Stromal cell of bone marrow (primary cell): ENCODE results near the gene SLC12A9.

ENCODE experiments used
- DNase-seq: peaks from one replicate; pipeline ENCODE4 v3.0.0-alpha.2; 2012; ENCODE audit warnings: low read depth

Gene SLC12A9

DNA sequence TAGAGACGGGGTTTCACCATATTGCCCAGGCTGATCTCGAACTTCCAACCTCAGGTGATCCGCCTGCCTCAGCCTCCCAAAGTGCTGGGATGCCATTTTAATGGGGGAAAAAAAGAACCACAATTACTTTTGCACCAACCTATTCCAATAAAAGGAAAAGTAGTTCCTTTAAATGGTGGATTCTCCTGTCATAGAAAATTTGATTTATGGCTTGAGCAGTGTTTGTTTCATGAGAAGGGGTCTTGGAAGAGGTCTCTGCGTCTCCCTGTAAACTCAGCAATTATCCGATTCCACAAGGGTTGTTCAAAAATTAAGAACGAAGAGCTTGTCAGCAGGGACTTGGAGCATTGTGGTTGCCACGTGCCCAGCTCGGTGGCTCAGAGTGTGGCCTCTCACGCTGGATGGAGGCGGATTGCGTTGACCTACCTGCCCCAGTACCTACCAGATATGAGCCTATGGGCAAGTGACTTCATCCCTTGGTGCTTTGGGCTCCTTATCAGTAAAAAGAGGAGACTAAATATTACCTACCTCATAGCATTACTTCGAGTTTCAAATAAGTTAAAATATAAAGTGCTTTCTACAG is 11.8 kb downstream of the SLC12A9 start:
- no peak for DNase-seq

DNA sequence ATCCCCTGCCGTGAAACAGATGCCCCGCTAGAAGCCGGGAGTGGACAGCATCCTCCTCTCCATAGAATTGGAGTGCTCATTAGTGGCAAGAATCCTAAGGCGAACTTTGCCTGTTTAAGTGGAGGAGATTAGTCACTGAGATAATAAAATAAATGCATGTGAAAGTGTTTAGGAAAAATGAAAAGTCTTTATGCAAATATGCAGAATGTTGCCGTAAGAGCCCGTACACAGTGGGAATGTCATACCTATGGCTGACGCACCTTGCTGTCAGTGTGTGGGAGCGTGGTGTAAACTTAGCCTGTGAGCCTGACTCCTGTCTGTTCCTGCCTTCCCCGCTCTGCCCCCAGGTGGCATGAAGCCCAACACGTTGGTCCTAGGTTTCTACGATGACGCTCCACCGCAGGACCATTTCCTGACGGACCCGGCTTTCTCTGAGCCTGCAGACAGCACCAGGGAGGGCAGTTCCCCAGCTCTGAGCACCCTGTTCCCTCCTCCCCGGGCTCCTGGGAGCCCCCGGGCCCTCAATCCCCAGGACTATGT is 12.9 kb downstream of the SLC12A9 start:
- no peak for DNase-seq

DNA sequence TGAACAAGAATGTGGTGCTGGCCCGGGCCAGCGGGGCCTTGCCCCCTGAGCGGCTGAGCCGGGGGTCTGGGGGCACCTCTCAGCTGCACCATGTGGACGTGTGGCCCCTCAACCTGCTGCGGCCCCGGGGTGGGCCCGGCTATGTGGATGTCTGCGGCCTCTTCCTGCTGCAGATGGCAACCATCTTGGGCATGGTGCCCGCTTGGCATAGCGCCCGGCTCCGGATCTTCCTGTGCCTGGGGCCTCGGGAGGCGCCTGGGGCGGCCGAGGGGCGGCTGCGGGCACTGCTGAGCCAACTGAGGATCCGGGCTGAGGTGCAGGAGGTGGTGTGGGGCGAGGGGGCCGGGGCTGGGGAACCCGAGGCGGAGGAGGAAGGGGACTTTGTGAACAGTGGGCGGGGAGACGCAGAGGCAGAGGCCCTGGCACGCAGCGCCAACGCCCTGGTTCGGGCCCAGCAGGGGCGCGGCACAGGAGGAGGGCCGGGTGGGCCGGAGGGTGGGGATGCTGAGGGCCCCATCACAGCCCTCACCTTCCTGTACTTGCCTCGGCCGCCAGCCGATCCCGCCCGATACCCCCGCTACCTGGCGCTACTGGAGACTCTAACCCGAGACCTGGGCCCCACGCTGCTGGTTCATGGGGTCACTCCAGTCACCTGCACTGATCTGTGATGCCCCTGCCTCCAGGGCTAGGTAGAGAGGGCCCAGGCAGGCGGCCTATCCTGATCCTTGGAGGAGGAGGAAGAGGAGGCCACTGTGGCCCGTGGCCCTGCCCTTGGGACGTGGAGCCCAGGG is 13.6 kb downstream of the SLC12A9 start:
- no peak for DNase-seq

DNA sequence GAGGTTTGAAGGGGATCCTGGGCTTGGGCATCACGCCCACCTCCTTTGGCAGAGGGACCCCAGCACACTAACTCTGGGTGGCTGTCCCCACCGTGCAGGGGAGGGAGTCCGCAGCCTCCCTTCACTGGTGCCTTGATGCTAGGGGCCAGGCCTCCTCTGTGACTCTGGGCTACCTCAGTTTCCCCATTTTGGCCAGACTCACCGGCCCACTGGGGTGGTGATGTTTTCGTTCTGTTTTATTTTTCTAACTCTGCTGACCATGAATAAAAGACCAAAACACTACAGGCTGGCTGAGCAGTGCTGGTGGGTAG is 14.2 kb downstream of the SLC12A9 start:
- no peak for DNase-seq

DNA sequence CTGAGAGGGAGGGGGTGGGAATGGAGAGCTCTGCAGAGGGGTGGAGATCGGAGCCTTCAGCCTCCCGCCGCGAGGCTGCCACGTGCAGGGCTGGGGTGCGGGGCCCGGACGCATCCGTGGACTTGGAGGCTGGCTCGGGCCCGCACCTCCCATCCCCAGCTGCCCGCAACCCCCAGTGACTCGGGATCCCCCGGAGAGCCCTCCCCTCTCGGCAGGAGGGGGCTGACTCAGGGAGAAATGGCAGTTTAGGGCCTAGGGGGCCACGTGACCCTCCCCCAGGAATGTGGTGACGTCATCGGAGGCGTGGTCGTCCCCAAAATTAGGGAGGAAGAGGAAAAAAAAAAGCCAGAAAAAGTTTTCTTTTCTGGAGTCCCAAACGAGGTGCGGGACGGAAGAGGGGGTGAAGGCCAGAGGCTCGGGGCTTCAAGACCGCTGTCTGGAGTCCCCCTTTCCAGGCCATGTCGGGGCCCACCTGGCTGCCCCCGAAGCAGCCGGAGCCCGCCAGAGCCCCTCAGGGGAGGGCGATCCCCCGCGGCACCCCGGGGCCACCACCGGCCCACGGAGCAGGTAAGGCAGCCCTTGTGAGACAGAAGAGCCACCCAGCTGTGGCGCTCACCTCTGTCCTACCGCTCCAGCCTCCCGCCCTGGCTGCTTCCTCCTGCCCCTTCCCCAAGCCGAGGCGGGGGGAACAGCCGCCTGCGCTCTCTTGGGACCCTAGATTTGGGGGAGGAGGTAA is 14.7 kb downstream of the SLC12A9 start, which contains the start of gene TRIP6:
Gene TRIP6 (plus strand): TSS at position 348 of the 736 bp plus-strand sequence. CDS start 111 bp downstream, at position 459.
- peak; percentile 94 for DNase-seq

DNA sequence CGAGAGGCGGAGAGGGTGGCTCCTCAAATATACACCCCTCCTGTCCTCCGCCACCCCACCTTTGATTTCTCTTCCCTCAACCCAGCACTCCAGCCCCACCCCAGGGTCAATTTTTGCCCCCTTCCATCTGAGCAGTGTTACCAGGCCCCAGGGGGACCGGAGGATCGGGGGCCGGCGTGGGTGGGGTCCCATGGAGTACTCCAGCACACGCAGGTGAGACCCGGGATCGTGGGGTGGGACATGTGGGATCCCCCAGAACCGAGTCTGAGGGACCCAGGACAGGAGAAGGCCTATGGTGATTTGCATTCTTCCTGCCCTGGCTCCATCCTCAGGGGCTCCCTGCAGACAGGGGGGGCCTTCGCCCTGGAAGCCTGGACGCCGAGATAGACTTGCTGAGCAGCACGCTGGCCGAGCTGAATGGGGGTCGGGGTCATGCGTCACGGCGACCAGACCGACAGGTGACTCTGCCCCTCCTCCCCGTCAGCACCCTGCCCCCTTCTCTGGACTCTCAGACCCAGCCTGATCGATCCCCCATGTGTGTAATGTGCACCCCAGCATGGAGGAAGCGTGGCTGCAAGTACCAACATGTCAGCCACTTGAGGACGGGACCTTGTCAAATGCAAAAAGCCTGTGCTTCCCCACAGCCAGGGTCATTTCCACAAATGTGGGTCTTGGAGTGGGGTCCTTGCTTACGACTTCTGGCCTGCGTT is 15.4 kb downstream of the SLC12A9 start:
- DNase-seq: no peak

DNA sequence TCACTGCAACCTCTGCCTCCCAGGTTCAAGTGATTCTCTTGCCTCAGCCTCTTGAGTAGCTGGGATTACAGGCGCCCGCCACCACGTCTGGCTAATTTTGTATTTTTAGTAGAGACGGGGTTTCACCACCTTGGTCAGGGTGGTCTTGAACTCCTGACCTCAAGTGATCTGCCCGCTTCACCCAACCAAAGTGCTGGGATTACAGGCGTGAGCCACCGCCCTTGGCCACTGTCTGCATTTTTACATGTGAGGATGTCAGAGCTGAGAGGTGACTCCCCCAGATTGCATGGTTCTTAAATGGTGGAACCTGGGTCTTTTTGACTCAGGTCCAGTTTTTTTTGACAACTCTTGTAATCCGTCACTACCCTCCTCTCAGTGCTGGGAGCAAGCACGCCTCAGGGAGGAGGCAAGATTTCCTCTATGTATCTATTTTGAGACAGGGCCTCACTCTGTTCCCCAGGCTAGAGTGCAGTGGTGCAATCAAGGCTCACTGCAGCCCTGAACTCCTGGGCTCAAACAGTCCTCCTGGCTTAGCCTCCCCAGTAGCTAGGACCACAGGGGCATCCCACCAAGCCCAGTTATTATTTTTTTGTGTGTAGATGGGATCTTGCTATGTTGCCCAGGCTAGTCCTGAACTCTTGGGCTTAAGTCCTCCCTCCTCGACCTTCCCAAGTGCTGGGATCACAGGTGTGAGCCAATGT is 21.2 kb downstream of the SLC12A9 start:
- no peak for DNase-seq

DNA sequence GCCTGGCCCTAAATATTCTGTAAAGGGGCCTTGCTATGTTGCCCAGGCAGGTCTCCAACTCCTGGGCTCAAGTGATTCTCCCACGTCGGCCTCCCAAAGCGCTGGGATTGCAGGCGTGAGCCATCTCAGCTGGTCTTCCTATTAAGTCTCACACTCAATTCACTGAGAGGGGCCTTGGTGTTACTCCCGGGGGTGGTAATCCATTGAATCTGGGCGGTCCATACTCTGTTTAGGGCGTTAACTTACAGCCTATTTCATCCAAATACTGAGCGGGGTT is 21.7 kb downstream of the SLC12A9 start:
- no peak for DNase-seq

DNA sequence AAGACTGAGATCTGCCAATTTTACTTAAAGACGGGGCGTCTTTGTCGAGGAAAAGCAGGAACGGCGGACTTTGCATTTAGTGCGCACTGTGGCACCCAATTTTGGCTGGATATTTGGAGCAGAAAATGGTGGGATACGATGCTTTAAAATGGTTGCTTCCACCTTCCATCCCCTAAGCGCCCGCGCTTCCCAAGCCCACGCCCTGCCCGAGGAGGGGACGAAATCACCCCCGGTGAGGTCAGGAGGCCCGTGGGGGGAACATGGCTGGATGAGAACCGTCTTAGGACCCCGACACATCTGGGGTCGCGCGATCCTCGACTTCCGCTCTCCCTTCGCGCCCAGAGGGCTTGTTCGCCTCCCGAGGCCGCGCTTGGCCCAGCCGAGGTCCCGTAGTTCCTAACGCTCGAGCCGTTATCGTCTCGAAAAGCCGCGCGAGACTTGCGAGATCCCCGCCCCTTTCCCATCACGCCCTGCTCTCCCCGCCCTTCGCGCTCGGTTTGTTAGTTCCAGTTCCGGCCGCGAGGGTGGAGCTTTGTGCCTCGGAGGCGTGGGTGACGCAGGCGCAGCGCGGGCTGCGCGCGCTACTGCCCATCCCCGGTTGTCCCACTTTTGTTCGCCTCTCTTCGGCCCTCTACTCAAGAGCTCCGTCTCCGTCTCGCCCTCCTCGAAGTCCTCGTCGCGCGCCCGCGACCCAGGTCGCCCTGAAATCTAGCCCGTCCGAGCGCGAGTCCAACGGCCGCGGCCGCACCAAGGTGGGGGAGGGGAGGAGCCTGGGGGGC is 22.3 kb downstream of the SLC12A9 start, which contains the start of gene SRRT:
Gene SRRT (plus strand): TSS at position 527 of the 779 bp plus-strand sequence. CDS start 488 bp downstream, outside the sequence.
- DNase-seq: peak; percentile 97

DNA sequence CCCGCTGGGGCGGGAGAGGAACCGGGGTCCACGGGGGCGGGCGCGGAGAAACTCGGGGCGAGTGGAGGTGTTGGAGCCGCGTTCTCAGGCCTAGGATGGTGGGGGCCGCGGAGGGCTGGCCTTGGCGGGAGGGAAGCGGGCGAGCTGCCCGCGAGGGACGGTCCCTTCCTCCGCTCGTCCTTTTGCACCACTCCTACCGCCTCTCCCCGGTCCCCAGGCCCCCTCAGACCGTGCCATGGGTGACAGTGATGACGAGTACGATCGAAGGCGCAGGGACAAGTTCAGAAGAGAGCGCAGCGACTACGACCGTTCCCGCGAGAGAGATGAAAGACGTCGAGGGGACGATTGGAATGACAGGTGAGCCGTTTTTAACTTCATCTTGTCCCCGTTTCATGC is 22.8 kb downstream of the SLC12A9 start:
- no peak for DNase-seq

DNA sequence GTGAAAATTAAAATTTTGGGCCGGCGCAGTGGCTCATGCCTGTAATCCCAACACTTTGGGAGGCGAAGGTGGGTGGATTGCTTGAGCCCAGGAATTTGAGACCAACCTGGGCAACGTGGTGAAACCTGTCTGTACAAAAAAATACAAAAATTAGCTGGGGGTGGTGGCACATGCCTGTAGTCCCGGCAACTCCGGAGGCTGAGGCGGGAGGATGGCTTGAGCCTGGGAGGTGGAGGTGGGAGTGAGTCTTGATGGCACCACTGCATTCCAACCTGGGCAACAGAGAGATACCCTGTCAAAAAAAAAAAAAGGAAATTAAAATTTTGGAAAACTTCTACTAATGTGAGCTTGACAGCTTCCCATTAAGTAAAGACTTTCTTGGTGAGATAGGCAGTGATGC is 25.5 kb downstream of the SLC12A9 start:
- no peak for DNase-seq

DNA sequence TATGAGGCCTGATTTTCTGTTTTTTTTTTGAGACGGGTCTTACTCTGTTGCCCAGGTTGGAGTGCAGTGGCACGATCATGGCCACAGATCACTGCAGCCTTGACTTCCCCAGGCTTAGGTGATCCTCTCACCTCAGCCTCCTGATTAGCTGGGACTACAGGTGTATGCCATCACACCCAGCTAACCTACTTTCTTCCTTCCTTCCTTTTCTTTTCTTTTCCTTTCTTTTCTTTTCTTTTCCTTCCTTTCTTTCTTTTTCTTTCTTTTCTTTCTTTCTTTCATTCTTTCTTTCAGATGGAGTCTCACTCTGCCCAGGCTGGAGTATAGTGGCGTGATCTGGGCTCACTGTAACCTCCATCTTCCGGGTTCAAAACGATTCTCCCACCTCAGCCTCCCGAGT is 26.2 kb downstream of the SLC12A9 start:
- no peak for DNase-seq

DNA sequence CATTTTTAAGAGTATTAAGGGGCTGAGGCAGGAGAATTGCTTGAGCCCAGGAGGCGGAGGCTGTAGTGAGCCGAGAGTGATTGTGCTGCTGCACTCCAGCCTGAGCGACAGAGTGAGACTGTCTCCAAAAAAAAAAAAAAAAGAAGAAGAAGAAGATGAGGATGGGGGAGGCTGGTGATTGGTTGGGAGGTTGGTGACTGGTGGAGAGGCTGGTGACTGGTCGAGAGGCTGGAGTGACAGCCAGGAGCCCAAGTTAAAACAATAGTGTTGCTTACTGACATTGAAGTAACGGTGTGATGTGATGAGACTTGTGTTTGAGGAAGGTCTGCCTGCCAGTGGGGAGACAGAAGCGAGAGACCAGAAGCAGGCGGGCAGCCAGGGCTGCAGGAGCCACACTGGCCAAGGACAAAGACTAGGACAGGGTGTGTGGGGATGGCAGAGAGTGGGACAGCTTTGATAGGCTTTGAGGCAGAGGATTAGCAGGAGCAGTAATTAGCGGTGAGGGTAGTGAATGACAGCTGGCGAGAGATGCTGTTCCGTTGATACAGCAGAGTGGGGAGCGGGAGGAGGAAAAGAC is 27.3 kb downstream of the SLC12A9 start:
- DNase-seq: no peak

DNA sequence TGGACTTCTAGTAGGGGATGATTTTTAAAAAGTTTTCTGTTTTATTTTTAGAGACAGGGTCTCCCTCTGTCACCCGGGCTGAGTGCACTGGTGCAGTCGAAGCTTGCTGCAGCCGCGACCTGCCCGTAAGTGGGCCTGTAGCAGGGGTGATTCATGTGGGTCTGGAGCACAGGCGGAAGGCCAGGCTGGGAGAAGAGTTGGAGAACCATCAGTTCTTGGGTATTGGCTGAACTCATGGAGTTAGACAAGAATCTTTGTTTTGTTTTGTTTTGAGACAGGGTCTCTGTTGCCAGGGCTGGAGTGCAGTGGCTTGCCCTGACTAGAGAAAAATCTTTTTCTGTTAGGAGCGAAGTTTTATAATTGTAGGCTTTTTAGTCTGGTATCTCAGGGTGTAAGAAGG is 28.1 kb downstream of the SLC12A9 start:
- no peak for DNase-seq

DNA sequence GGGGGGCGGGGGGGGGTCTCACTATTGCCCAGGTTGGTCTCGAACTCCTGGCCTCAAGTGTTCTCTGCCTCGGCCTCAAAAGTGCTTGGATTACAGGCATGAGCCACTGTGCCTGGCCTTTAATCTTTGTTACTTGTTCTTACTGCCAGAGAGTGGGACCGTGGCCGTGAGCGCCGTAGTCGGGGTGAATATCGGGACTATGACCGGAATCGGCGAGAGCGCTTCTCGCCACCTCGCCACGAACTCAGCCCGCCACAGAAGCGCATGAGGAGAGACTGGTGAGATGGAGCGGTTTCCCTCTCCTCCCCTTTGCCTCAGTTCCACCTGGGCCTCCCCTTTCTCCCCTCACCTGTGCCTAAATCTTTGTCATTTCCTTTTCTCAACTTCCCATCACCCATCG is 28.6 kb downstream of the SLC12A9 start:
- no peak for DNase-seq

DNA sequence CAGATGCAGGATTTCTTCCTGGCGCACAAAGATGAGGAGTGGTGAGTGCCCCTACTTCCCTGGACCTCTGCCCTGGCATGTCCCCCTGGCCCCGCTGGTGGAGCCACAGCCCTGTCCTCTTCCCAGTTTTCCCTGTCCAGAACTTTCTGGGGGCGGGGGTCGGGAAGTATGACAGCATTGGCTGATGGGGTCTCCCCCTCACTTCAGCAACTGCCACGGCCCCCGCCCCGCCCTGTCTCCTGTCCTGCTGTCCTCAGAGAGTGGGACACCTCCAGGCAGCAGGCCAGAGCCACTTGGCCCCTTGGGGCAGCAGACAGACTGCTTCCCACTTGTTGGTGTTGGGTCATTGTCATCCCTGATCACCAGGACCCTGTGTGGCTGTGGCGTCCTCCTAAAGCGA is 29.7 kb downstream of the SLC12A9 start:
- no peak for DNase-seq

DNA sequence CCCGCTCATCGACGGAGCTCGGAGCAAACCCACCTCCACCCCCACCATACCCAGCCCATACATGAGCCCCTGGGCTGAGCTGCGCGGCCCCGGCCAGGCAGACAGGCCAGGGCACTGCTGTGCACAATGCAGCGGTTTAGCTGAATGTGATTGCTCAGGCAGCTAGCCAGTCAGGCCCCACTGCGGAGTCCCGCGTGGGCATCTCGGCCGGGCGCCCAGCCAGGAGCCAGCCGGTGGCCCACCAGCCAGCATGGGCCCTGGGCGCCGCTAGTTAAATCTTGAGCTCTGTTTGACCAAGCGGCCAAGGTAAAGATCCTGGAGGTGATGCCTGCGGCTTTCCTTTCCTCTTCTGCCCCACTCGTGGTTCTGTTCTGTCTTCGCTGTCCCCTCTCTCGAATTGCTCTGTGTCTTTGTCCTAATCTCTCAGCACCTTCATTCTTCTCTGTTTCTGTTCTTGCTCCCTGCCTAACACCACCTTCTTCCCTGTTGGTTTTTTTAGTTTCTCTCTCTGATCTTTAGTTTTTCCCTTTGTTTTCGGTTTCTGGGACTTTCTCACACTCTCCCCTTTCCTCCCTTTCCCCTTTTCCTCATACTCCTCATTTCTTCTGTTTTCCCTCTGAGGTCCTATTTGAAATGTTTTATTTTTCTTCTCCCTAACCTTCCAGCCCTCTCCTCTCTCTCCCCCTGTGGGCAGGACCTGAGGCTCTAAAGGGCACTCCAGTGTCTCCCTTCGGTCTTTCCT is 30.4 kb downstream of the SLC12A9 start:
- no peak for DNase-seq

DNA sequence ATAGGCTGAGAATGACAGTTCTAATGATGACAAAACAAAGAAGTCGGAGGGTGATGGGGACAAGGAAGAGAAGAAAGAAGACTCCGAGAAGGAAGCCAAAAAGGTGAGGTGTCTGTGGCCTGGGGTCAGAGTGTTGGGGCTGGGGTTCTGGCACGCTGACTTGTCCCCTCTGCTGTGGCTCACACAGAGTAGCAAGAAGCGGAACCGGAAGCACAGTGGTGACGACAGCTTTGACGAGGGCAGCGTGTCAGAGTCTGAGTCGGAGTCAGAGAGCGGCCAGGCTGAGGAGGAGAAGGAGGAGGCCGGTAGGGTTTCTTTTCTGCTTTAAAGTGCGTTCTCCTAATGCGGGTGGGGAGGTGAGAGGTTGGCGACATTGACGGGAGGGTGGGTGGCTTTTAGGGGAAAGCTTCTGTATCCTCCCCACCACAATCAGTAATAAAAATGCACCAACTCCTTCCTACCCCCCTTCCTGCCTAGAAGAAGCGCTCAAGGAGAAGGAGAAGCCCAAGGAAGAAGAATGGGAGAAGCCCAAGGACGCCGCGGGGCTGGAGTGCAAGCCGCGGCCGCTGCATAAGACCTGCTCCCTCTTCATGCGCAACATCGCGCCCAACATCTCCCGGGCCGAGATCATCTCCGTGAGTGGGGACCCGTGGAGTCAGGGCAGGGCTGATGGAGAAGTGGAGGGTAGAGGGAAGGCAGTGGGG is 32.4 kb downstream of the SLC12A9 start:
- DNase-seq: no peak

DNA sequence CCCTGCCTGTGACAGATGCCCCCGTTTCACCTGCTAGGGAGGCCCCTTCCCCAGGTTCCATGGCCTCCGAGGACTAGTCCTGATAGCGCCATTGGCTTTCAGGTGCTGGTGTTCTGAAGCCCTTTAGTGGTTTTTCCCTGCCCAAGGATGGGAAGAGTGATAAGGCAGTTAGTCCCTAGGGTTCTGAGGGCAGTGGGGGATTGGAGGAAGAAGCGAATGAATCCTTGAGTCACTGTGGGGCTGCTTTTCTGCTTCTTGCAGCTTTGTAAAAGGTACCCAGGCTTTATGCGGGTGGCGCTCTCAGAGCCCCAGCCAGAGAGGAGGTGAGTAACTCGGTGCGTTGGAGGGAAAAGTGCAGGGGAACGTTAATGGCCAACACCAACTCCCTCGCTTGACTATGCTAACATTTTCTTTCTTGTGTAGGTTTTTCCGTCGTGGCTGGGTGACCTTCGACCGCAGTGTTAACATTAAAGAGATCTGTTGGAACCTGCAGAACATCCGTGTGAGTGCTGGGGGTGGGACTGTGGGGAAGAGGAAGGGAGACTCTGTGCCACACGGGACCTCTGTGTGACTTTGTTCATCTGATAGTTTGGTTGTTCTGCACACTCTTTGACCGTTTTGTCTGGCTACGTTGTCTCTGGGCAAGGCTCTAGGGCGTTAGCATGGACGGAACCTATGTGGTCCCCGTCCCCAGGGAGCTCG is 33.1 kb downstream of the SLC12A9 start:
- no peak for DNase-seq
